M059J (cell line): ENCODE results near the gene SEC63. TPM values are rescaled to one million over a fixed set of nuclear protein-coding genes. Genes with fewer than 3 reads are reported as not detected.
"Not testable (repeated sequence)": the region's sequence is repeated elsewhere in the genome, so short reads cannot be mapped to it uniquely, and the experiment has no call there.

Experiments
- DNase-seq: peaks from one replicate; pipeline ENCODE4 v3.0.0-alpha.2; 2012; ENCODE audit warnings: low read depth
- total RNA-seq: library from RNA; depleted of rRNA; stranded (reverse); fragments of >200 nt; shearing (Covaris generic); gene quantifications from 2 replicates; pipeline ENCODE4 v1.2.3, GENCODE V29; 2014

The SEC63 gene
- total RNA-seq, 1 experiment from 2014 or later, result 22.9 TPM

- no peak for DNase-seq
These were observed 93.5 kb downstream of the SEC63 start for GRCh38 chr6:107864226-107865127.

GRCh38 chr6:107862383-107862782 lies 95.6 kb downstream of the SEC63 start:
- peak; percentile 71 for DNase-seq

GRCh38 chr6:107860963-107861362 lies 97.0 kb downstream of the SEC63 start:
- not testable (repeated sequence) for DNase-seq

- not testable (repeated sequence) for DNase-seq
These were observed 97.9 kb downstream of the SEC63 start for GRCh38 chr6:107860144-107860543.

GRCh38 chr6:107853230-107853629 lies 104.8 kb downstream of the SEC63 start:
- DNase-seq, result no peak

GRCh38 chr6:107849325-107849724 lies 108.7 kb downstream of the SEC63 start:
- DNase-seq, result no peak

GRCh38 chr6:107847844-107848802 lies 109.9 kb downstream of the SEC63 start:
- peak; percentile 83 for DNase-seq

GRCh38 chr6:107846262-107846795 lies 111.7 kb downstream of the SEC63 start:
- DNase-seq, result no peak

GRCh38 chr6:107845777-107846176 lies 112.2 kb downstream of the SEC63 start:
- DNase-seq, result no peak

- DNase-seq, result no peak
These were observed 114.6 kb downstream of the SEC63 start for GRCh38 chr6:107843400-107843799.

- DNase-seq, result no peak
These were observed 116.7 kb downstream of the SEC63 start for GRCh38 chr6:107841275-107841670.

GRCh38 chr6:107840636-107841274 lies 117.3 kb downstream of the SEC63 start:
- no peak for DNase-seq

GRCh38 chr6:107833136-107833535 lies 124.9 kb downstream of the SEC63 start:
- DNase-seq, result no peak

- DNase-seq, result no peak
These were observed 125.6 kb downstream of the SEC63 start for GRCh38 chr6:107832151-107833056.

GRCh38 chr6:107830060-107830459 lies 127.9 kb downstream of the SEC63 start:
- no peak for DNase-seq

GRCh38 chr6:107827541-107827940 lies 130.5 kb downstream of the SEC63 start:
- DNase-seq, result no peak

GRCh38 chr6:107823047-107823557 lies 134.9 kb downstream of the SEC63 start:
- DNase-seq, result no peak

GRCh38 chr6:107822176-107823046 lies 135.6 kb downstream of the SEC63 start:
- peak; percentile 31 for DNase-seq

- DNase-seq, result no peak
These were observed 136.4 kb downstream of the SEC63 start for GRCh38 chr6:107821591-107821990.
